Colonic mucosa (tissue), 4 donors: ENCODE data around the gene TRAK2. TPM values are rescaled to one million over a fixed set of nuclear protein-coding genes. Genes with fewer than 3 reads are reported as not detected.

Experiments
- DNase-seq: peaks from one replicate; pipeline ENCODE4 v3.0.0-alpha.2; 2020
- H3K27ac ChIP-seq: fragments of 200-600 bp; one replicate; pipeline ENCODE4 v1.8.0; 2021
- H3K27me3 ChIP-seq: fragments of 200-600 bp; one replicate; pipeline ENCODE4 v1.8.0; 2021
- H3K36me3 ChIP-seq: fragments of 200-600 bp; one replicate; pipeline ENCODE4 v1.8.0; 2021
- H3K4me1 ChIP-seq: fragments of 200-600 bp; one replicate; pipeline ENCODE4 v1.8.0; 2021; ENCODE audit warnings: mild to moderate bottlenecking
- H3K4me3 ChIP-seq: fragments of 200-600 bp; one replicate; pipeline ENCODE4 v1.8.0; 2021
- H3K9ac ChIP-seq, 2 donors: one replicate each; pipeline ENCODE4 v1.7.0; 2013; ENCODE audit warnings: control low read depth in 2 of 2, low read depth in 2 of 2, low read length in 2 of 2
- H3K9me3 ChIP-seq: fragments of 200-600 bp; one replicate; pipeline ENCODE4 v1.8.0; 2021
- CTCF ChIP-seq: fragments of 200-600 bp; IDR thresholded peaks from one replicate; pipeline ENCODE4 v1.8.0; 2022; ENCODE audit warnings: antibody characterized with exemption, mild to moderate bottlenecking
- intact Hi-C: fragments of 100-400 bp; cut with DNase I; formaldehyde crosslinking; loops from one replicate; pipeline ENCODE4 v1.14.1; 2022
- total RNA-seq, 2 donors: library from RNA; stranded (reverse); fragmentation: NEBNext Ultra II Directional in 1 of 2; extraction: Animal tissue kit (Norgen Biotek cat#: 25700) in 1 of 2; gene quantifications; one replicate each; pipeline ENCODE4 v1.2.1, GENCODE V29; 2021
- donor health status: healthy.
- donor health status: DM: no; HTN: no; CAD: no.
- donor health status: DM: no; HTN: no; CAD: no.

TRAK2 gene
- total RNA-seq, 2 donors from 2014 or later: 40.0 to 50.3 TPM

- H3K4me1 ChIP-seq: no peaks in the 10 kb centered on the region
- no peak overlapping the region for H3K9ac ChIP-seq
- no peaks in the 10 kb centered on the region for H3K36me3 ChIP-seq
- H3K27me3 ChIP-seq: no peaks in the 10 kb centered on the region
- no peak for DNase-seq
- no peak for TF ChIP-seq CTCF
- no peaks in the 10 kb centered on the region for H3K9me3 ChIP-seq
- H3K27ac ChIP-seq: no peak overlapping the region
- no peak overlapping the region for H3K4me3 ChIP-seq
- intact Hi-C loops: no loop called here
Measured at GRCh38 chr2:201343559-201343958, 107.7 kb downstream of the TRAK2 start.

GRCh38 chr2:201342923-201343322 lies 108.3 kb downstream of the TRAK2 start:
- Histone ChIP-seq H3K9ac (no peak overlapping the region), H3K4me3 (no peak overlapping the region), H3K27ac (no peak overlapping the region), H3K36me3 (no peaks in the 10 kb centered on the region), H3K4me1 (no peaks in the 10 kb centered on the region), H3K27me3 (no peaks in the 10 kb centered on the region), H3K9me3 (no peaks in the 10 kb centered on the region)
- intact Hi-C loops: no loop called here
- no peak for DNase-seq
- no peak for TF ChIP-seq CTCF

GRCh38 chr2:201329409-201329808 lies 121.8 kb downstream of the TRAK2 start:
- Histone ChIP-seq H3K36me3 (no peaks in the 10 kb centered on the region), H3K27me3 (no peaks in the 10 kb centered on the region), H3K4me1 (no peaks in the 10 kb centered on the region), H3K27ac (no peak overlapping the region), H3K9ac (no peak overlapping the region), H3K4me3 (no peak overlapping the region), H3K9me3 (no peaks in the 10 kb centered on the region)
- intact Hi-C loops: no loop called here
- no peak for DNase-seq
- TF ChIP-seq CTCF: no peak

- TF ChIP-seq CTCF: no peak
- Histone ChIP-seq H3K9ac (no peak overlapping the region), H3K27ac (no peak overlapping the region), H3K36me3 (no peaks in the 10 kb centered on the region), H3K27me3 (no peaks in the 10 kb centered on the region), H3K9me3 (no peaks in the 10 kb centered on the region), H3K4me3 (no peak overlapping the region), H3K4me1 (no peaks in the 10 kb centered on the region)
- intact Hi-C loops: no loop called here
- no peak for DNase-seq
Measured at GRCh38 chr2:201327678-201328077, 123.6 kb downstream of the TRAK2 start.

Other genes starting within 250 kb of the TRAK2 start
- gene CASP8, start 190.9 kb downstream of the TRAK2 start, total RNA-seq: 10 to 100 TPM; 25.5 to 31.9 TPM
- gene FLACC1, start 94.1 kb downstream of the TRAK2 start, total RNA-seq: 1 to 10 TPM in 1 of 2 donors, under 1 TPM in 1; 0.32 to 2.1 TPM
- 10 to 100 TPM; 50.0 to 50.9 TPM for gene STRADB, start 282 bp upstream of the TRAK2 start, total RNA-seq
- gene TMEM237, start 192.0 kb upstream of the TRAK2 start, total RNA-seq: 1 to 10 TPM; 4.5 to 7.1 TPM
- gene MPP4, start 247.2 kb upstream of the TRAK2 start, total RNA-seq: not detected